Hindlimb muscle (tissue), 1 donor: ENCODE measurements around the gene IGFL2. TPM values are rescaled to one million over a fixed set of nuclear protein-coding genes. Genes with fewer than 3 reads are reported as not detected.
"Not testable (repeated sequence)": the region's sequence is repeated elsewhere in the genome, so short reads cannot be mapped to it uniquely, and the experiment has no call there.

Experiments used
- DNase-seq: peaks from one replicate; pipeline ENCODE4 v3.0.0-alpha.2; 2013
- polyA plus RNA-seq: library from polyadenylated mRNA; unstranded; fragments of 120-200 nt; gene quantifications from one replicate; pipeline ENCODE4 v1.2.1, GENCODE V29; 2013; ENCODE audit not compliant: insufficient read length

IGFL2 gene
- polyA plus RNA-seq, 1 donor, result 0.44 TPM

GRCh38 chr19:46191972-46192371 is 43.9 kb downstream of the IGFL2 start:
- DNase-seq, result no peak

DNA sequence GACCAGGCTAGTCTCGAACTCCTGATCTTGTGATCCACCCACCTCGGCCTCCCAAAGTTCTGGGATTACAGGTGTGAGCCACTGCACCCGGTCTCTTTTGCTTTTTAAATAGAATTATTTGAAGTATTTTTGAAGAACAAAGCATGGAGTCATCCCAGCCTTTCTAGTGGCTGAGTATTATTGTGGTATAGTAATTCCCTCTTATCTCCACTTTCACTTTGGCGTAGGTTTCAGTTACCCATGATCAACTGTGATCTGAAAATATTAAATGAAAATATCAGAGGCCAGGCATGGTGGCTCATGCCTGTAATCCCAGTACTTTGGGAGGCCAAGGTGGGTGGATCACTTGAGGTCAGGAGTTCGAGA is 44.6 kb downstream of the IGFL2 start:
- DNase-seq, result not testable (repeated sequence)

DNA sequence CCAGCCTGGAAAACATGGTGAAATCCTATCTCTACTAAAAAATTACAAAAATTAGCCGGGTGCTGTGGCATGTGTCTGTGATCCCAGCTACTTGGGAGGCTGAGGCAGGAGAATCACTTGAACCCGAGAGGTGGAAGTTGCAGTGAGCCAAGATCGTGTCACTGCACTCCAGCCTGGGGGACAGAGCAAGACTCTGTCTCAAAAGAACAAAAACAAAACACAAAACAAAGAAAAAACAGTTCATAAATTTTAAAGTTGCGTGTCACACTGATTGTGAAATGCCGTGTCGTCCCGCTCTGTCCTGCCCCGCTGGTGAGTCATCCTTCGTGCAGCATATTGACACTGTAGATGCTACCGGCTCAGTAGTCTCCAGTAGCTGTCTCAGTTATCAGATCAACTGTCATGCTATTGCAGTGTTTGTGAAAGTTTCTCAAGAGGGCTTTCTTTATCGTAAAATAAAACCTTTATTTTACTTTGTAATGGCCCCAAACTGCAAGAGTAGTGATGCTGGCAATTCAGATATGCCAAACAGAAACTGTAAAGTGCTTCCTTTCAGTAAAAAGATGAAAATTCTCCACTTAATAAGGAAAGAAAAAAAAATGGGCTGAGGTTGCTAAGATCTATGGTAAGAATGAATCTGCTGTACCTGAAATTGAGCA is 45.1 kb downstream of the IGFL2 start:
- no peak for DNase-seq

GRCh38 chr19:46193678-46194077 is 45.6 kb downstream of the IGFL2 start:
- DNase-seq, result no peak

DNA sequence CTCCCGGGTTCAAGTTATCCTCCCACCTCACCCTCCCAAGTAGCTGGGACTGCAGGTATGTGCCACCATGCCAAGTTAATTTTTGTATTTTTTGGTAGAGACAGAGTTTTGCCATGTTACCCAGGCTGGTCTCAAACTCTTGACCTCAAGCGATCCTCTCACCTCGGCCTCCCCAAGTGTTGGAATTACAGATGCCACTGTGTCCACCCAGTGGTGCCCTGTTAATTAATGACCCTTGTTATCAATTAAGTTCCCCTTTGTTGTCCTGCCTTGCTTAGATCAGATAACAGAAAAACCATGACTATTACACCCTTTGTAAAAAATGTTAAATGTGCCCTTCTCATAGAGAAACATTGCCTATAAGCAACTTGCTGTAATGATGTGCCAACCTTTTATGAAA is 47.1 kb downstream of the IGFL2 start:
- no peak for DNase-seq

DNA sequence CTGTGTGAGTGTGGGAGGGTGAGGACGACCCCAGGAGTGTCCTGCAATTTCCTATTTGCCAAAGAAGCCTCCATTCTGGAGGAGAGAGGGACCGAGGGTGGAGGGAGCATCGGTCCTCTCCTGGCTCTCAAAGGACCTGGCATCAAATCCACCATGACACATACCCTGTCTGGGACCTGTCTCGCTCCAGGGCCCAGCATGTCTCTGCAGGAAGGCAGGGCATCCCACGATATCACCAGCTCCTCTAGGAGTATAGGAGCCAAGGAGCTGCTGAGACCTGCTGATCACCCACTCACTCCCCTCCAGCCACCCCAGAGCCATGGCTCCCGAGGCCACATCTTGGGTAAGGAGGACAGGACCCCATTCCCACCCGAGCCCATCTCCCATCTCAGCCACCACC is 47.9 kb downstream of the IGFL2 start:
- not testable (repeated sequence) for DNase-seq

DNA sequence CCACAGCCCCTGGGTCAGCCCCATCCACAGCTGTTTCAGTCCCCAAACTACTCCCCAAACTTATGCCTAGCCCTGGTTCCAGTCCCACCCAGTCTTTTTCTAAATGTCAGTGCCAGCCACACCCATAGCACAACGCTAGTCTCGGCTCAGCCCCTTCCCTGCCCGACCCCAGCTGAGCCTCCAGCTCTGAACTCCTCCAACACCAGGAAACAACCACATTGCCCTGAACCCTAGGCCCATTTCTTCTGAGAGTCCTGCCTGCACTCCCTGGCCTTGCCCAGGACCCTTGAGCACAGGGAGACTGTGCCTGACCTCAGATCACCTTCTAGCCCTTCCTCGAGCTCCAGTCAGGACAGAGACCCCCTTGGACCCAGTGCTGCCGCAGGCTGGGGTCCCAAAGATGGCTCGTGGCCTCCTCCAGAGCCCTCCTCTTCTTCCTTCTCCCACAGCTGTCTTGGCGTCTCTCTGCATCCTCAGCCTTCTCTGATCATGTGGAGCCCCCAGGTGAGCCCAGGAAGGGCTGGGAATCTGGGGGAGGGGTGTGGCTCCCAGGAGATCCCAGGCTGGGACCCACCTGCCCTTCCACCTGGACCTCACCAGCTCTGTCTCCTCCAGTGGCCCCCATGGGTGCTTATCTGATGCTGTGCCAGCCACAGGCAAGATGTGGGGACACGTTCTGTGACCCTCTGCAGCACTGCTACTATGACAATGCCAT is 48.5 kb downstream of the IGFL2 start:
- no peak for DNase-seq

GRCh38 chr19:46197314-46198070 is 49.5 kb downstream of the IGFL2 start:
- DNase-seq, result no peak

GRCh38 chr19:46198756-46199155 is 50.7 kb downstream of the IGFL2 start:
- DNase-seq, result no peak

GRCh38 chr19:46201454-46202310 is 53.6 kb downstream of the IGFL2 start:
- no peak for DNase-seq

GRCh38 chr19:46202426-46202825 is 54.4 kb downstream of the IGFL2 start:
- DNase-seq, result no peak

DNA sequence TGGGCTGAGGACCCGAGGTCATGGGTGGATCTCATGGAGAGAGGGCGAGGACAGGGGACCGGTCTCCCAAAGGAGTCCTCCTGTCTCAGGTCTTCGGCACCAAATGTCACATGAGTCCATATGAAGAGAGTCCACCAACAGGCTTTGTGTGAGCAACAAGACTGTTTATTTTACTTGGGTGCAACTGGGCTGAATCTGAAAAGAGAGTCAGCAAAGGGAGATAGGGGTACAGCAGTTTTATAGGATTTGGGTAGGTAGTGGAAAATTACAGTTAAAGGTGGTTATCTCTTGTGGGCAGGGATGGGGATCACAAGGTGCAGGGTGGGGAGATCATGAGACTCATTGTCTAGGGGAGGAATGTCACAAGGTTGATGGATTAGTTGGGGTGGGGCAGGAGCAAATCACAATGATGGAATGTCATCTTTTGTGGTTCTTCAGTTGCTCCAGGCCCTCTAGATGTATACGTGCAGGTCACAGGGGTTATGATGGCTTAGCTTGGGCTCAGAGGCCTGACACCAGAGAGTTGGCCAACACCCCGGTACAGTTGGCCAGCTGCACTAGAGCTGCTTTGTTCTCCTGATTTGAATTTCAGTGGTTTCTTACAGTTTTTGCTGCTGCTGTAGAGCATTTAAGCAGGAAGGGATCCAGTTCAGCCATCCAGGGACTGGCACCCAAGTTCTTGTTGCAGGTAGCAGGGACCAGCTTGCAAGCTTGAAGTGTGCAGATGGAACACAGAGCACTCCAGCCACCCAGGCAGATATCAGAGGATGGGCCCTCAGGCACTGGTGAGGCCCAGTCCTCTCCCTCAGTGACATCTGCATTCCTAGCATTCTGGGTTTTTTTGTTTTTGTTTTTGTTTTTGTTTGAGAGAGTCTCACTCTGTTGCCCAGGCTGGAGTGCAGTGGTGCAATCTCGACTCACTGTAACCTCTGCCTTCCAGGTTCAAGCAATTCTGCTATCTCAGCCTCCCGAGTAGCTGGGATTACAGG is 55.1 kb downstream of the IGFL2 start:
- no peak for DNase-seq

DNA sequence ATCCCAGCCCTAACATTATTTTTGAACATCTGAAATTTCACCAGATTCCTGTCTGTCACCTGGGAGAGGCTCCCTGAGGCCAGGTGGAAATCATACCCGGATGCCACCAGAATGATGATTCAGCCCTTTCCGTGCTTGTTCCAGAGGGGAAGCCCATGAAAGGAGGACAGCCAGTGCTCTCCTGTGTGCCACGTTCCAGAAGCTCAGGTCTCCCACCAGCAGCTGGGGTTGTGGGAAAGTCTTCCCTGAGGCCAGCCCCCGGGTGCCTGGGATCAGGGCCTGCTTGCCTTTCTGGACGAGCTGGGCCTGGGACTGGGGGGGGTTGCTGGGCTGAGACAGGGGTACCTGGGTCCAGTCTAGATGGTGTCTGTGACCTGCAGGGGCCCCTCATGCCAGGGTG is 56.0 kb downstream of the IGFL2 start:
- no peak for DNase-seq

GRCh38 chr19:46205183-46205984 is 57.3 kb downstream of the IGFL2 start:
- no peak for DNase-seq

DNA sequence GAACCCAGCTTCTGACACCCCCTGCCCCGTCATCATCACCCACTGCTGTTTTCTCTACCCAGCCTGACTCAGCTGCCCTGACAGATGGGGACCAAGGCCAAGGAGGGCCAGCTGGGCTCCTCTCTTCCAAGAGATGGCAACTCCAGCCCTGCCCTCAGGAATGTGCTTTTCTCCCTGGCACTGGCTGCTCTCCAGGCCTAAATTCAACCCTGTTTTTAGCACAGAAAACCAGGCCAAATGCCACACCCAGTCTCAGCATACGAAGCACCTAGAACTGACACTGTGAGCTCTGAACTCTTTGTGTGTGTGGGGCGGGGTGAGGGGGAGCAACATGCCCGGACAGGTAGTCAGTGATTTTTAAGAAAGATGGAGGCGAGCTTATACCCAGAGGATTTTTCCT is 58.1 kb downstream of the IGFL2 start:
- DNase-seq, result no peak

DNA sequence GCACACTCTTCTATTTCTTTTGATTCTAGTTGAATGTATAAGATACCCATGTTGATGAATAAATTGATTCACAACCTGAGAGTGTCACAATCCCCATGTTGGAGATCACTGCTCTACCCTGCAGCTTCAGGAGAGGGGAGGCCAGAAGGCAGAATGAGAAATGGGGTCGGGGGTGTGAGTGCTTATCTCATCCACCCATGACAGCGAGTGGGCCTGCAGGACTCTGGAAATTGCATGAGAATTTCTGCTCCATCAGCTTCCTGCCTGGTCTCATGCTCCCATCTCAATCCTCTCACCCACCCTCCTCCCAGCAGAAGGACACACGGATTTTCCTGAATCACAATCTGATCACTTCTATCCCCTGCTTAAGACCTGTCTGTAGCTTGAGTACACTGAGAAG is 58.6 kb downstream of the IGFL2 start:
- no peak for DNase-seq

DNA sequence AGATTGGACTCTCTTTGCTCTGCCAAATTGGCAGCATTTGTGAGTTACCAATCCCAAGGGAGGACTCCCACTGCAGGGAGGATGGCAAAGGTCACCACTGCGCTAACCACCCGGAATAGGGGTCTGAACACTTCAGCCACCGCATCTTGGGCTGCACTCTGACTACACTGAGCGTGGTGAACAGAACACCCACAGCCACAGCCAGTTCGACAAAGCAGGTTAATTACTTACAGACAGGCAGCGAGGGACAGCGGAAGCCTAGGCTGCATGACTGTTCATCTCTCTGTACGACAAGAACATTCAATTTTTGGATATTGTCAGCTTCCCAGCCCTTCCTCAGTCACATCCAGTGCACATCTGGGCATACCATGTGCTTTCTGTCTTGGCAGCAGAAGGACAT is 59.8 kb downstream of the IGFL2 start:
- DNase-seq, result not testable (repeated sequence)

GRCh38 chr19:46209051-46209450 is 61.0 kb downstream of the IGFL2 start:
- DNase-seq, result no peak

DNA sequence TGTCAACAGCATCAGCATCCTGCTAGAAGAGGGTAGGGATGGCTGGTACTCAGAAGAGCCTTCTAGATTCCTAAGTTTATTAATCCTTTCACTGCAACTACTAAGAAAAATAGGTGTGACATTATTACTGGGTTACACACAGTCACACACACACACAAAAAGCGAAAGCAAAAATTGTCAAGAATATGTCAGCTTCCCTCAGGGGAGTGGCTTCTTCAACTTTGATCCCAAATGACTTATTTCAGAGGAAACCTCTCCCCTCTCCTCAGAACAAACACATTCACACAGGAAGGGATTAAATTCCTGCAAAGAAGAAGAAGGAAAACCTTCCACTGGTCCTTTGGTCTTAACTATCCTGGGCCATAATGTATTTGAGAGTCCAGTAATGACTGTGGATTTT is 61.4 kb downstream of the IGFL2 start:
- DNase-seq, result no peak

GRCh38 chr19:46210669-46211068 is 62.6 kb downstream of the IGFL2 start:
- DNase-seq, result no peak
